NCI-H2081 (cell line): Measurements from ENCODE around the gene HIVEP2.
A peak's percentile ranks its signal among the peaks of the same experiment; 100 is the strongest.

Experiments used
- DNase-seq, 2 experiments: peaks; one replicate each; lab custom pipeline; 2025; lab: John Stamatoyannopoulos, UW

The HIVEP2 gene

DNA sequence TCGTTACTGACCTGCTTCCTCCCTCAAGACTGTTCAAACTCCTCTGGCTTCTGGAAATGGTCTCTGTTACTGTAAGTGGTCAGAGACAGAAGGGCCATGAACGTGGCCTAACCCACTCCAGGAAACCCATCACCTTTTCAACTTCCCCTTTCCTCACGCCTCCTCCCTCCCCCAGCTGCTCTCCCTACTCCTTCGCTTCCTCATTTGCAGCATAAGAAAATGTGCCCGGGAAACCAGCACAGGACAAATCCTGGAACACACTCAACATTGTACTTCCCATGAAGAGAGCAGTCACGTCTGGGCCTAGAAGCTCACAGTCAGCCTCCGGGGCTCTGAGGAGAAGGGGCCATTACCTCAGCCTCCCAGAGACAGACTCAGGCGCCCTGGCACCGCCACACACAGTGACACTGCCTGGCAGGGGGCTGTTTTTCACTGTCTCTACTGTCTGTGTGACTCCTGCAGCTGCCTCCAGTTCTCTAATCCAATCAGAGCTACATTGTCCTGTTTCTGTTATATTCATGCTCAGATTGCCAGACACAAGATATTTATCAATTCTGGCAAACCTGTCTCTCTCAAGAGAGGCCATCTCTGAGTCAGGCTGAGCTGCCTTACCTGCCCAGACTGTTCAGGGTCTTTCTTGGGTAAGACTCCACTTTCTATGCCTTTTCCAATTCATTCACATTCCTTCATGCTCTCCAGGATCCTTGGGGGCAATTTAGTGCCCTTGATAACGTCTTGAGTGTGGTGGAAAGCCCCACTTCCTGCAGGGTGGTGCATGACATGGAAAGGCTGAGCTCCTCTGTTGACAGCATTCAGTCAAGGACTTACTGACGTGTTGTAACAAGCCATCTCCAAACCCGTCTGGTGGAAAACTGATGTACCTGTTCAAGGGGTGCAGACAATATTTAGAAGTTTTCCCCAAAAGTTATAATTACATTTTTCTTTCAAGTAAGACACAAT is 242.2 kb downstream of the HIVEP2 start:
- DNase-seq, result peak in 1 of 2 experiments; percentile 2
